Type B pancreatic cell (in vitro differentiated cells): ENCODE data around the gene RNASEH2B. TPM values are rescaled to one million over a fixed set of nuclear protein-coding genes. Genes with fewer than 3 reads are reported as not detected.

Experiments
- DNase-seq: peaks from one replicate; pipeline ENCODE4 v3.0.0; 2021; ENCODE audit warnings: mixed read lengths; ENCODE audit not compliant: unreplicated experiment; ENCODE audit errors: extremely low spot score
- H3K27ac Mint-ChIP-seq: 2 replicates; pipeline ENCODE4 v1.8.0; 2021; ENCODE audit warnings: mild to moderate bottlenecking, mixed read lengths
- H3K27me3 Mint-ChIP-seq: 2 replicates; pipeline ENCODE4 v1.8.0; 2021; ENCODE audit warnings: mixed read lengths
- H3K36me3 Mint-ChIP-seq: 2 replicates; pipeline ENCODE4 v1.8.0; 2021; ENCODE audit warnings: mixed read lengths
- H3K4me1 Mint-ChIP-seq: one replicate; pipeline ENCODE4 v1.8.0; 2021; ENCODE audit warnings: mixed read lengths; ENCODE audit not compliant: unreplicated experiment
- H3K4me3 Mint-ChIP-seq: 2 replicates; pipeline ENCODE4 v1.8.0; 2021; ENCODE audit warnings: mild to moderate bottlenecking, mixed read lengths
- H3K9me3 Mint-ChIP-seq: 2 replicates; pipeline ENCODE4 v1.8.0; 2021; ENCODE audit warnings: mixed read lengths
- total RNA-seq: library from RNA; stranded (reverse); gene quantifications from 2 replicates; pipeline ENCODE4 v1.2.1, GENCODE V29; 2021; ENCODE audit warnings: low replicate concordance
- TF ChIP-seq, protein P1 (sequence below): fragments of 200-600 bp; sonication (generic); conservative IDR thresholded peaks from 2 replicates; pipeline ENCODE4 v1.5.0; 2021; ENCODE audit warnings: antibody characterized with exemption, mild to moderate bottlenecking

Gene RNASEH2B
- total RNA-seq, 1 donor from 2014 or later, result 37.8 TPM

DNA sequence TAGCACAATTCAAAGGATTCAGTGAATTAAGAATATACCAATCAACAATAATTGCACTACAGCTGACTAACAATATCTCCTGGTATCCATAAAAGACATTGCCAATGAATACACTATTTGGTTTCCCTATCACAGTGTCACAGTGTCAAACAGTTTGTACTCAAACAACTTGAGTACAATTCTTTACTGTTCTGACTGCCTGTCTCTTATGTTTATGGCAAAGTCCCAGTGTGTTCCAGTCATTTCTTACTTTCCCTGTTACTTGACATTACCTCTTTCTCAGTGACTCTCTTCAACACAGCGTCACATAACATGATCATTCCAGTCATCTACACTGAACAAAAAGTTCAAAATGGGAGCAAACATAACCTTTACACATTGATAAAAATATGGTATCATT, 21.2 kb upstream of the RNASEH2B start:
- H3K36me3 Mint-ChIP-seq, result no peaks in the 10 kb centered on the region
- H3K9me3 Mint-ChIP-seq, result no peaks in the 10 kb centered on the region
- H3K27ac Mint-ChIP-seq, result no peak overlapping the region
- peaks cover 6% of the 10 kb centered on the region for H3K4me1 Mint-ChIP-seq
- TF ChIP-seq, protein P1, sequence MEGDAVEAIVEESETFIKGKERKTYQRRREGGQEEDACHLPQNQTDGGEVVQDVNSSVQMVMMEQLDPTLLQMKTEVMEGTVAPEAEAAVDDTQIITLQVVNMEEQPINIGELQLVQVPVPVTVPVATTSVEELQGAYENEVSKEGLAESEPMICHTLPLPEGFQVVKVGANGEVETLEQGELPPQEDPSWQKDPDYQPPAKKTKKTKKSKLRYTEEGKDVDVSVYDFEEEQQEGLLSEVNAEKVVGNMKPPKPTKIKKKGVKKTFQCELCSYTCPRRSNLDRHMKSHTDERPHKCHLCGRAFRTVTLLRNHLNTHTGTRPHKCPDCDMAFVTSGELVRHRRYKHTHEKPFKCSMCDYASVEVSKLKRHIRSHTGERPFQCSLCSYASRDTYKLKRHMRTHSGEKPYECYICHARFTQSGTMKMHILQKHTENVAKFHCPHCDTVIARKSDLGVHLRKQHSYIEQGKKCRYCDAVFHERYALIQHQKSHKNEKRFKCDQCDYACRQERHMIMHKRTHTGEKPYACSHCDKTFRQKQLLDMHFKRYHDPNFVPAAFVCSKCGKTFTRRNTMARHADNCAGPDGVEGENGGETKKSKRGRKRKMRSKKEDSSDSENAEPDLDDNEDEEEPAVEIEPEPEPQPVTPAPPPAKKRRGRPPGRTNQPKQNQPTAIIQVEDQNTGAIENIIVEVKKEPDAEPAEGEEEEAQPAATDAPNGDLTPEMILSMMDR, result no peak
- no peaks in the 10 kb centered on the region for H3K27me3 Mint-ChIP-seq
- DNase-seq, result no peak
- no peak overlapping the region for H3K4me3 Mint-ChIP-seq

- no peaks in the 10 kb centered on the region for H3K27me3 Mint-ChIP-seq
- no peaks in the 10 kb centered on the region for H3K9me3 Mint-ChIP-seq
- peaks cover 11% of the 10 kb centered on the region for H3K4me1 Mint-ChIP-seq
- H3K36me3 Mint-ChIP-seq, result no peaks in the 10 kb centered on the region
- TF ChIP-seq, protein P1, result no peak
- no peak overlapping the region for H3K4me3 Mint-ChIP-seq
- H3K27ac Mint-ChIP-seq, result no peak overlapping the region
- DNase-seq, result no peak
Measured at GRCh38 chr13:50889317-50889716, 20.3 kb upstream of the RNASEH2B start.

GRCh38 chr13:50891206-50891605, 18.4 kb upstream of the RNASEH2B start:
- Mint-ChIP-seq H3K27me3 (no peaks in the 10 kb centered on the region), H3K27ac (no peak overlapping the region), H3K9me3 (no peaks in the 10 kb centered on the region), H3K4me3 (no peak overlapping the region), H3K4me1 (peaks cover 18% of the 10 kb centered on the region), H3K36me3 (no peaks in the 10 kb centered on the region)
- DNase-seq, result no peak
- TF ChIP-seq, protein P1, result no peak

- no peak overlapping the region for H3K27ac Mint-ChIP-seq
Measured at GRCh38 chr13:50892210-50892944, 17.2 kb upstream of the RNASEH2B start.

GRCh38 chr13:50893211-50893852, 16.3 kb upstream of the RNASEH2B start:
- no peak overlapping the region for H3K4me3 Mint-ChIP-seq
- H3K36me3 Mint-ChIP-seq, result no peaks in the 10 kb centered on the region
- no peaks in the 10 kb centered on the region for H3K9me3 Mint-ChIP-seq
- H3K27ac Mint-ChIP-seq, result no peak overlapping the region
- TF ChIP-seq, protein P1, result no peak
- H3K4me1 Mint-ChIP-seq, result peaks cover 18% of the 10 kb centered on the region
- no peaks in the 10 kb centered on the region for H3K27me3 Mint-ChIP-seq
- DNase-seq, result no peak

More at GRCh38 chr13:50892210-50892944, 17.2 kb upstream of the RNASEH2B start:
- DNase-seq, result no peak
- Mint-ChIP-seq H3K4me1 (peaks cover 18% of the 10 kb centered on the region), H3K9me3 (no peaks in the 10 kb centered on the region), H3K27me3 (no peaks in the 10 kb centered on the region), H3K4me3 (no peak overlapping the region), H3K36me3 (no peaks in the 10 kb centered on the region)
- TF ChIP-seq, protein P1, result no peak
